GM21576 (cell line): ENCODE results near the gene UGT8.
A peak's percentile ranks its signal among the peaks of the same experiment; 100 is the strongest.

Experiments used
- ATAC-seq: cut with Tn5 transposase; IDR thresholded peaks from one replicate; pipeline ENCODE4 v1.9.1; 2021; ENCODE audit warnings: mild to moderate bottlenecking, moderate library complexity; ENCODE audit not compliant: unreplicated experiment

Gene UGT8

DNA sequence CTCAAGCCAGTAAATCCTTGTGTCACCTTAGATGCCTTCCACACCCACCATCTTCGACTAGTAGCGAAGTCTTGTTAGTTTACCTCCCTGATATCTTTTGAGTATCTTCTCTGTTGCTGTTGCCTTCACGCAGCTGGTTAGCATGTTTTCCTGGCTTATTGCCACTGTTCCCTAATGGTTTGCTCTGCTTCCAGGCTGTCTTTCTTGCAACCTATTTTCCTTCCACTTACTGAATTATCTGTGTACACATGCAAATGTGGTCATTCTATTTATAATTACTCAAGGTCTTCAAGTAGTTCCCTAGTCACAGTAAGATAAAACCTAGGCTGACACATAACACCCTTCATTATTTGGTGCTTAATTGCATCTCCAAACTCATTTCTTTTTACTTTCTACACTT, 89.5 kb downstream of the UGT8 start:
- no peak for ATAC-seq

DNA sequence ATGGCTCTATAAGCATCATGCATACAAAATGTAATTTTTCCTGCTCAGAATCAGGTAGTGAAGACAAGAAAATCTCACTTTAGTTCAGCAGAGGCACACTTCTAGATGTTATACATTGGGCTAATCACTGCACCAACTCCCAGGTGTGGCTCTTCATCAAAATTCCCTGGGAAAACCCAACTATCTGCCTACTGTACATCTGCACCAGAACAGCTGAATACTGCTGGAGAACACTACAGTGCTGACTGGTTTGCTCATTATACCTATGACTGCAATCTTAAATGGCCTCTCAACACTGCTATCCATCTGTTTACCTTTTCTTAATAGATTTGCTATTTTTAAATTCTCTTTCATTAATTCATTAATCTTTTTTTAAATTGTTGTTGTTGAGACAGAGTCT, 92.0 kb downstream of the UGT8 start:
- no peak for ATAC-seq

DNA sequence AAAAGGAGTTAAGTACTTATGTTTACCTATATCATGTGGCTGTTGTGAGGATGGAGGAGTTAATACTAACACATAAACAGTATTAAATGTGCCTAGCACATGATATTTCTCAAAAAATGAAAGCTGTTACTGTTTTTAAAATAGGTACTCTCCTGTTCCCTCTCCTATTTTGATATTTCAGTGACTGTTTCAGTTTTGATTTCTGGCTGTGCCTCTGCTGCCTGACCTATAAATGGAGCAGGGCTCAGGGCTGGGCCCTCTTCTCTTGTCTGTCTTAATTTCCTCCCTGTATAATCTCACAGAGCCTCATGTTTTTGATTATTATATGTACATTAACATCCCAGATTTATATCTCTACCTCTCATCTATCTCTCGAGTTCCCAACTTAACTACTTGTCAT, 93.3 kb downstream of the UGT8 start:
- ATAC-seq: peak; percentile 96

DNA sequence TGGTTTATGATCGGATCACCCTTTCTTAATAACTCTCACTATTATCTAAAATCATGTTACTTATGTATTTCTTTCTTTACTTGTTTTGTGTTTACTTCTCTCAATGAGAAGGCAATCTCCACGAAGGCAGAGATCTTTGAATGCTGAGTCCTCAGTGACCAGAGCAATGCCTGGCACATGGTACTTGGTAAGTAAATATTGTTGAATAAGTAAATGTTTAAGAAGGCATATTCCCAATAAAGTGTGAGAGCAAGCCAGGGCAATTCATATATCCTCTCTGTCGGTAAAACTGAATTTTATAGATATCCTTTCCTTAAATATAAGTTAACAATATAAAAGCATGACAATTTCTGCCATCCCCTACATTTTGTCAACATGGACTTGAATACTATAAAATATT, 94.4 kb downstream of the UGT8 start:
- ATAC-seq: no peak

DNA sequence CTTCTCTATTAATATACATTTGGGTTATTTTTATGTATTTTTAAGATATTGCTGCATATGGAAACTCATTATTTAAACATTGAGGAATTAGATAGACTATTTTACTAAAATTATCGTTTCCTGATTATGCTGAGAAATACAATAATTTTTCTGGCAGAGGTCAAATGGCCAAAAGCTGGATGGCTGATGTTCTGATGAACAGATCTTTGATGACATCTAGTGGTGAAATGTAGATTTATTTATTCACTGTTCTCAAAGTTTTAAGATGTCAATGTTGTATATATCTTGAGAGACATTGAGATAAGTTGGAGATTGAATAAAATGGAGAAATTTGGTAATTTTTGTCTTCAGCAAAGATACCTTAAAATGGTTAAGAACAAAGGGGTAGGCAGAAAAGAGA, 96.2 kb downstream of the UGT8 start:
- peak; percentile 33 for ATAC-seq

DNA sequence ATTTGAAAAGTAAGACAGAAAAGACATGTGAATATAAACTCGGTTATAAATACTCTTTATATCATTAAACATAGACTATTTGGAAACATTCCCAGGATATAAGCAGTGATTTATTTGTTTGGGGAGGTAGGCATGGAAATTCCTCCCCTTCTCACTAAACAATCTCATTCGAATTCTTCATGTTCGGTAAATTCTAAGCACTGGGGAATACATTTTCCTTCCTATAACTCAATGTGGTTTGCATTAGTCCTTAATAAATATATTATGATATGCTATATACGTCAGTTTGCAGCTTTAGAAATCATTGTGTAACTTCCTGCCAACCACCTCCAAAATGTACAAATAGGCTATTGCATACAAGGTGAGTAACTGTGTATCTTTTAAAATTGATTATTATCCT, 99.6 kb downstream of the UGT8 start:
- ATAC-seq: no peak

DNA sequence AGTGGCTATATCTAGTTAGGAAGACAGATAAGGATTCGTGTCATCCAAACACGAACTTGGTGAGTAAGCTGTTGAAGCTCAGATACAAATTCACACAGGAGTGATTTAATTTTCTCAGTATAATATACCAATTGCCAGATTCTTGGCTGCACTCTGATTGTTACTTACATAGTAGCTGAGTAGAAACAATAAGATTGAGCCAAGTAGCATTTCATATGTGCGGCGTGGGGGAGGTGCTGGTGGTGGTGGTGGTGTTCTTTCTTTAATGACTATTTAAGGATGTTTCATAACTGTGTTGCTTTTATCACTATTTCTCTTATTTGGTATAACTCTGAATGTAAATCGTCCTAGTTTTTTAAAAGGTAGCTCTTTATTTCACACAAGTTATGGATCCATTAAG, 102.9 kb downstream of the UGT8 start:
- no peak for ATAC-seq

DNA sequence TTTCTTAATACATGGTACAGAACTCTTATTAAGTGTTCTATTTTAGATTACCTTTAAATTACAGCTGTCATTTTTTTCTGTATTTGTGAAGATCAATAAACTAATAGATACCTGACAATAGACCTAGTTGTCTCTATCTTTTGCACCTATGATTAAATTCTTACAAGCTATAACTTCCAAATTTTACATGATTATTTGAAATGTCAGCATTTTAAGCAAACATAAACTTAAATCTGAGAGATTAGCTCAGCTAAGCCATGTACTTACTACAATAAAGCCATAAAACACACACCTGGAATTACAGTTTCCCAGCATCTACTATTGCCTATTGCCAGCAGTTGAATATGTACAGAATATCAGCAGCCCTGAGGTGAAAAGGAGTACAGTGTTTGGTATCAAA, 118.8 kb downstream of the UGT8 start:
- ATAC-seq: no peak

DNA sequence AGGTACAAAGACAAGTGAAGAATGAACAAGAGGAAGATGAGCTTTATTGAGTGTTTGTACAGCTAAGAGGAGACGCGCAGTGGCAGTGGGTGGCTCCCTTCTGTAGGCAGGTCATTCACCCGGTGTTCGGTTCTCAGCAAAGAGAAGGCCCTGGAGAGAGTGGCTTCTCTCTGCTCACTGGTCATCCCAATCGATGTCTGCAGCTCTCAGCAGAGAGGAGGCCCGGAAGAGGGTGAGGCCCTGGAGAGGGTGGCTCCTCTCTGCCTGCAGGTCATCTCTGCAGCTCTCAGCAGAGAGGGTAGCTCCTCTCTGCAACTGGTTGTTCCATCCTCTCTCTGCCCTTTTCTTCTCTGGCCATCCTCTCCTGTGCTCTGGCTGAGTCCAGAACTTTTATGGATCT, 126.5 kb downstream of the UGT8 start:
- no peak for ATAC-seq

DNA sequence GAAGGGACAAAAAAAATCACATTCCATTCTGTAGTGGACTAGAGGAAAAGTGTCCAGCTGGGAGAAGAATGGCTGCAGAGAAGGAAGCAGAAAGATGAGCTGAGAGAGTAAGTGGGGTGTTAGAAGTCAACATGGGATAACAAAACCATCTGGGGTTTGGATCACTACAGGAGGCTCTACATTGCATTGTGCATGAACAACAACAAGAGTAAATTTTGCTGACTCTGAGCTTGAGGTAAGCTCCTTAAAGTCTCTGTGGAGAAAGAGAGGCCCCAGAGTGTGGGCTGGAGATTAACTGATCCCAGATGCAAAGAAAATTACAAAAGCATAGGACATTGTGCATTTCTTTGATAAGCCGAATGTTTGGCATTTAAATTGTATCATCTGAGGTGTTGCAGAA, 128.9 kb downstream of the UGT8 start:
- ATAC-seq: no peak
